KMS-11 (cell line): ENCODE data around the gene IFIT1B.

Source experiments
- H2AFZ ChIP-seq: fragments of 200-600 bp; sonication (generic); 2 replicates; pipeline ENCODE4 v1.6.1; 2016; ENCODE audit warnings: antibody characterized with exemption, mixed run types, low read depth
- H3K27ac ChIP-seq: fragments of 200-600 bp; sonication (generic); 2 replicates; pipeline ENCODE4 v1.6.1; 2016; ENCODE audit warnings: mild to moderate bottlenecking, mixed run types
- H3K27me3 ChIP-seq: fragments of 200-600 bp; sonication (generic); 2 replicates; pipeline ENCODE4 v1.6.1; 2017; ENCODE audit warnings: mild to moderate bottlenecking, low read depth, mixed run types, moderate library complexity; ENCODE audit not compliant: insufficient read depth
- H3K36me3 ChIP-seq: fragments of 200-600 bp; sonication (generic); 2 replicates; pipeline ENCODE4 v1.6.1; 2017; ENCODE audit warnings: mild to moderate bottlenecking, mixed run types; ENCODE audit not compliant: insufficient read depth
- H3K4me1 ChIP-seq: fragments of 200-600 bp; sonication (generic); 2 replicates; pipeline ENCODE4 v1.6.1; 2016; ENCODE audit warnings: mild to moderate bottlenecking, low read depth, mixed run types; ENCODE audit not compliant: poor library complexity, severe bottlenecking
- H3K4me2 ChIP-seq: fragments of 200-600 bp; sonication (generic); 2 replicates; pipeline ENCODE4 v1.7.0; 2016; ENCODE audit warnings: mild to moderate bottlenecking, mixed run types
- H3K4me3 ChIP-seq: fragments of 200-600 bp; sonication (generic); IDR thresholded peaks from 2 replicates; pipeline ENCODE4 v1.6.1; 2017; ENCODE audit warnings: low read depth, low read length, mixed read lengths; ENCODE audit not compliant: insufficient read depth
- H3K79me2 ChIP-seq: fragments of 200-600 bp; sonication (generic); 2 replicates; pipeline ENCODE4 v1.6.1; 2016; ENCODE audit warnings: low read depth, mixed run types; ENCODE audit not compliant: insufficient read depth
- H3K9ac ChIP-seq: fragments of 200-600 bp; sonication (generic); 2 replicates; pipeline ENCODE4 v1.6.1; 2016; ENCODE audit warnings: mild to moderate bottlenecking, mixed run types
- H4K20me1 ChIP-seq: fragments of 200-600 bp; sonication (generic); 2 replicates; pipeline ENCODE4 v1.6.1; 2016; ENCODE audit warnings: mild to moderate bottlenecking, mixed run types; ENCODE audit not compliant: insufficient read depth
- TF ChIP-seq, protein P1 (sequence below): fragments of 200-600 bp; sonication (generic); conservative IDR thresholded peaks from 2 replicates; pipeline ENCODE4 v1.6.1; 2017; ENCODE audit warnings: low read depth, mild to moderate bottlenecking, antibody characterized with exemption, low read length, moderate library complexity, mixed read lengths

IFIT1B gene

DNA sequence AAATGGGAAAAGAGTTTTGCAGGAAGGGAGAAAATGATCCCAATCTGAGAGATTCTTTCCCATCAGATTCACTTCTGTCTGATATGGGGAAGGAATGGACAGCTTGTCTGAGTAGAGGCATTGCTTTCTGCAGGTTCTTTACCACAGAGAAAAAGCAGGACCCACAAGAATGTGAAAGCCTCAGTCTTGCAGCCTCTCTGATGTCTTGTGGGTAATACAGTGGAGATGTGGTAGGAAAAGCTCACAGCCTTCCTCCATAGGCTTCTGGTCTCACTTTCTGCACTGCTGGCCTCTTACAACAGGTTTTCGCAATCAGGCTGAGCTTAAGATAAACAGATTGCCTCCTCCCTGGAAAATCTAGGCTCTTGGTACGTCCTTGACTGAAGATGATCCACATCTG, 15.1 kb downstream of the IFIT1B start:
- H3K36me3 ChIP-seq = no peaks in the 10 kb centered on the region
- no peak overlapping the region for H3K4me3 ChIP-seq
- no peaks in the 10 kb centered on the region for H3K27me3 ChIP-seq
- no peak overlapping the region for H2AFZ ChIP-seq
- no peak overlapping the region; the same call in 1 of the 2 replicates for H3K9ac ChIP-seq
- peak overlapping the region; percentile 67 for H3K4me2 ChIP-seq
- H3K27ac ChIP-seq = peak overlapping the region; percentile 47; the same call in 1 of the 2 replicates
- H3K79me2 ChIP-seq = no peaks in the 10 kb centered on the region
- no peaks in the 10 kb centered on the region for H4K20me1 ChIP-seq
- TF ChIP-seq, protein P1, sequence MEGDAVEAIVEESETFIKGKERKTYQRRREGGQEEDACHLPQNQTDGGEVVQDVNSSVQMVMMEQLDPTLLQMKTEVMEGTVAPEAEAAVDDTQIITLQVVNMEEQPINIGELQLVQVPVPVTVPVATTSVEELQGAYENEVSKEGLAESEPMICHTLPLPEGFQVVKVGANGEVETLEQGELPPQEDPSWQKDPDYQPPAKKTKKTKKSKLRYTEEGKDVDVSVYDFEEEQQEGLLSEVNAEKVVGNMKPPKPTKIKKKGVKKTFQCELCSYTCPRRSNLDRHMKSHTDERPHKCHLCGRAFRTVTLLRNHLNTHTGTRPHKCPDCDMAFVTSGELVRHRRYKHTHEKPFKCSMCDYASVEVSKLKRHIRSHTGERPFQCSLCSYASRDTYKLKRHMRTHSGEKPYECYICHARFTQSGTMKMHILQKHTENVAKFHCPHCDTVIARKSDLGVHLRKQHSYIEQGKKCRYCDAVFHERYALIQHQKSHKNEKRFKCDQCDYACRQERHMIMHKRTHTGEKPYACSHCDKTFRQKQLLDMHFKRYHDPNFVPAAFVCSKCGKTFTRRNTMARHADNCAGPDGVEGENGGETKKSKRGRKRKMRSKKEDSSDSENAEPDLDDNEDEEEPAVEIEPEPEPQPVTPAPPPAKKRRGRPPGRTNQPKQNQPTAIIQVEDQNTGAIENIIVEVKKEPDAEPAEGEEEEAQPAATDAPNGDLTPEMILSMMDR = no peak
- peaks cover 55% of the 10 kb centered on the region for H3K4me1 ChIP-seq

DNA sequence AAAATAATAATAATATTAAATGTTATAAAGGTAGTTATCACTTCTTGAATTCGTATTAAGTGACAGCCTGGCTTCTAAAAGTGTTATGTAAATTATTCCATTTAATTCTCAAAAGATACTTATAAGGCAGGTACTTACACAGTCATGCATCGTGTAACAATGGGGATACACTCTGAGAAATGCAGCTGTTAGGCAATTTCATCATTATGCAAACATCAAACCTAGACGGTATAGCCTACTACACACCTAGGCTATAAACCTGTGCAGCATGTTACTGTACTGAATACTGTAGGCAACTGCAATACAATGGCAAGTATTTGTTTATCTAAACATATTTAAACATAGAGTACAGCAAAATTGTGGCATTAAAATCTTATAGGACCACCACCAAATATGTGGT, 16.0 kb downstream of the IFIT1B start:
- Histone ChIP-seq H3K79me2 (no peaks in the 10 kb centered on the region), H3K4me3 (no peak overlapping the region), H3K36me3 (no peaks in the 10 kb centered on the region), H3K4me1 (peaks cover 49% of the 10 kb centered on the region), H3K9ac (no peak overlapping the region), H3K4me2 (peak overlapping the region; percentile 67; the same call in 1 of the 2 replicates), H4K20me1 (no peaks in the 10 kb centered on the region), H3K27me3 (no peaks in the 10 kb centered on the region), H2AFZ (no peak overlapping the region), H3K27ac (no peak overlapping the region)
- TF ChIP-seq, protein P1 = no peak

DNA sequence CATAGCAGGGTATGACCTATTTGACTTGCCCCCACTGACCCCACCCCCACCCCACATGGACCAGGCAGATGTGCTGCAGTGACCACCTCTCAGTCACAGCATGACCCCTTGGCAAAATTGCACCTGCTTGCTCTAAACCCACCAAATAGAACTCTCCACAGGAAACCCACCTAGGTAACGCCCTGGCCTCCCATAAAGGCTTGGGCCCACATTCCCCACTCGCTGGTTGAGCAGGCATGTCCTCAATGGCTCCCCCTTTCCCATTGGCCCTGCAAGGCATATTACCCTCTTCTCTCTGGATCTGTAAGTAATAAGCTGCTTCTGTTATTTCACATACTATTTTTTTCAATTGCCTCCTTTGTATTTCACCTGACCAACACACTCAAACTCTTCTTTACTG, 17.3 kb downstream of the IFIT1B start:
- Histone ChIP-seq H3K4me2 (no peak overlapping the region), H3K9ac (no peak overlapping the region), H3K27me3 (no peaks in the 10 kb centered on the region), H4K20me1 (no peaks in the 10 kb centered on the region), H3K27ac (no peak overlapping the region), H3K79me2 (no peaks in the 10 kb centered on the region), H3K4me1 (peaks cover 40% of the 10 kb centered on the region), H3K4me3 (no peak overlapping the region), H3K36me3 (no peaks in the 10 kb centered on the region), H2AFZ (no peak overlapping the region)
- TF ChIP-seq, protein P1 = no peak

DNA sequence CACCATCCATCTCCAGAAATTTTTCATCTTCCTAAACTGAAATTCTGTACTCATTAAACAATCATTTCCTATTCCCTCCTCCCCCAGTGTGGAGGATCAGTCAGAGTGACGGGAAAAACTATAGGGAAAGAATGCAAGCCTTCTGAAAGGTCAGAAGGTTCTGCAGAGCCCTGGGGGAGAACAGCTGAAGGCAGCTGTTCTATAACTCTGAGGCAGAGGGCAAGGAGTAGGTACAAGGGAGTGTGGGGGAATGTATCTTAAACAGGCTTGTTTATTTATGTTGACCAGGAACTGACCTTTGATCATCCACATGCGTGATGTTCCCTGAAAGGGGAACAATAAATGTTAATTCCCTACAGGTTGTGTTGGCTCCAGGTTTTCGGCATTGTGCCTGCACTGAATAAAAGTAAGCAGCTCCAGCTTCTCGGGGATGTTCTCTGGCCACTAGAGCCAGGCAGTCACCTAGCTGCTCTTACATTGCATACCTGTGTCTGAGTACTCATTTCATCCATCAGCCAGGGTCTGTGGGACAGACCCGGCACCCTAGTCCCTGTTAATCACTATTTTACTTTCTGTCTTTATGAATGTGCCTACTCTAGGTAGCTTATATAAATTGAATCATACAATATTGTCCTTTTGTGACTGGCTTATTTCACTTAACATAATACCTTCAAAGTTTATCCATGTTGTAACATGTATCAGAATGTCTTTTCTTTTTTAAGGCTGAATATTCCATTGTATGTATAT, 20.3 kb downstream of the IFIT1B start:
- no peaks in the 10 kb centered on the region for H3K36me3 ChIP-seq
- no peaks in the 10 kb centered on the region for H3K27me3 ChIP-seq
- no peak overlapping the region for H2AFZ ChIP-seq
- no peaks in the 10 kb centered on the region for H3K79me2 ChIP-seq
- H4K20me1 ChIP-seq = no peaks in the 10 kb centered on the region
- no peak overlapping the region for H3K4me3 ChIP-seq
- H3K4me1 ChIP-seq = peaks cover 11% of the 10 kb centered on the region
- TF ChIP-seq, protein P1 = no peak
- H3K9ac ChIP-seq = no peak overlapping the region
- no peak overlapping the region for H3K27ac ChIP-seq
- H3K4me2 ChIP-seq = no peak overlapping the region
